Panc1 (cell line): ENCODE measurements around the gene ZSCAN22. TPM values are rescaled to one million over a fixed set of nuclear protein-coding genes. Genes with fewer than 3 reads are reported as not detected.
A peak's percentile ranks its signal among the peaks of the same experiment; 100 is the strongest.

Source experiments
- ATAC-seq: fragments of 200-7000 bp; cut with Tn5 transposase; 2 replicates; pipeline ENCODE4 v1.9.1; 2020; ENCODE audit warnings: mild to moderate bottlenecking, moderate library complexity
- BruUV-seq: library from RNA; stranded (reverse); fragments of 400-500 nt; replicated peaks from 2 replicates; lab custom pipeline; 2021; lab: Mats Ljungman, UMichigan
- CTCF ChIA-PET: fragments of 300-600 bp; sonication (Branson Sonifier 250); formaldehyde crosslinking; loops from one replicate; lab custom pipeline; 2022; ENCODE audit warnings: antibody characterized with exemption; lab: Charles Lee
- POLR2A ChIA-PET: fragments of 300-600 bp; sonication (Branson Sonifier 250); formaldehyde crosslinking; loops from one replicate; lab custom pipeline; 2022; ENCODE audit warnings: antibody characterized with exemption; lab: Charles Lee
- DNase-seq: peaks from one replicate; pipeline ENCODE4 v3.0.0-alpha.2; 2010; ENCODE audit warnings: low read depth, low spot score
- H3K27ac ChIP-seq: 2 replicates; pipeline ENCODE4 v1.5.1; 2011; ENCODE audit warnings: mild to moderate bottlenecking, low read length, inconsistent platforms
- H3K27me3 ChIP-seq: fragments of 200-500 bp; sonication (Bioruptor generic); 2 replicates; pipeline ENCODE4 v1.6.0; 2014; ENCODE audit warnings: low read length, inconsistent platforms; ENCODE audit not compliant: control insufficient read depth, insufficient read depth
- H3K36me3 ChIP-seq: fragments of 200-500 bp; sonication (Bioruptor generic); 2 replicates; pipeline ENCODE4 v1.5.1; 2014; ENCODE audit warnings: inconsistent platforms, mild to moderate bottlenecking, low read length, moderate library complexity; ENCODE audit not compliant: control insufficient read depth, insufficient read depth
- H3K4me1 ChIP-seq: 2 replicates; pipeline ENCODE4 v1.5.1; 2011; ENCODE audit warnings: inconsistent platforms, mild to moderate bottlenecking, low read length, moderate library complexity; ENCODE audit not compliant: control insufficient read depth, insufficient read depth
- H3K4me3 ChIP-seq, 2 experiments: 2 replicates each; pipeline ENCODE4 v1.5.1; 2011 to 2012; ENCODE audit warnings: low read depth in 2 of 2, low read length in 2 of 2, mild to moderate bottlenecking in 2 of 2, inconsistent platforms in 1 of 2, moderate library complexity in 1 of 2
- H3K9me3 ChIP-seq: fragments of 200-500 bp; sonication (Bioruptor generic); 2 replicates; pipeline ENCODE4 v1.5.1; 2014; ENCODE audit warnings: low read depth, mild to moderate bottlenecking, inconsistent platforms, low read length, moderate library complexity; ENCODE audit not compliant: control insufficient read depth, insufficient read depth
- POLR2AphosphoS5 ChIP-seq: IDR thresholded peaks from 2 replicates; pipeline ENCODE4 v1.6.1; 2012; ENCODE audit warnings: mild to moderate bottlenecking, low read depth, low read length, moderate library complexity
- REST ChIP-seq, 2 experiments: IDR thresholded peaks; 2 replicates each; pipeline ENCODE4 v1.6.1; 2011 to 2012; ENCODE audit warnings: low read depth in 2 of 2, control low read depth in 1 of 2, low read length in 1 of 2, mild to moderate bottlenecking in 1 of 2, moderate library complexity in 1 of 2; ENCODE audit not compliant: insufficient read depth in 1 of 2
- SIN3A ChIP-seq: IDR thresholded peaks from 2 replicates; pipeline ENCODE4 v1.6.1; 2012; ENCODE audit warnings: low read depth, mild to moderate bottlenecking, low read length, moderate library complexity, borderline replicate concordance; ENCODE audit not compliant: insufficient read depth
- TCF7L2 ChIP-seq: IDR thresholded peaks from 2 replicates; pipeline ENCODE4 v1.6.1; 2011; ENCODE audit warnings: mild to moderate bottlenecking, low read depth, low read length, inconsistent platforms
- in situ Hi-C: cut with HindIII; loops from 2 replicates; pipeline ENCODE4 v1.10.0; 2016; ENCODE audit warnings: low sequenced_read_pairs, low pct_unique_long_range_greater_than_20kb
- intact Hi-C: fragments of 100-400 bp; cut with micrococcal nuclease; formaldehyde crosslinking; loops from one replicate; pipeline ENCODE4 v1.10.0; 2022; ENCODE audit not compliant: unreplicated experiment
- total RNA-seq: library from RNA; stranded (reverse); gene quantifications from one replicate; pipeline ENCODE4 v1.2.1, GENCODE V29; 2021; ENCODE audit not compliant: unreplicated experiment
- TF ChIP-seq, protein P1 (sequence below): fragments of 450-650 bp; IDR thresholded peaks from 2 replicates; pipeline ENCODE4 v1.5.1; 2017; ENCODE audit warnings: mild to moderate bottlenecking

ZSCAN22 gene
- total RNA-seq, 1 experiment from 2014 or later: 6.6 TPM

DNA sequence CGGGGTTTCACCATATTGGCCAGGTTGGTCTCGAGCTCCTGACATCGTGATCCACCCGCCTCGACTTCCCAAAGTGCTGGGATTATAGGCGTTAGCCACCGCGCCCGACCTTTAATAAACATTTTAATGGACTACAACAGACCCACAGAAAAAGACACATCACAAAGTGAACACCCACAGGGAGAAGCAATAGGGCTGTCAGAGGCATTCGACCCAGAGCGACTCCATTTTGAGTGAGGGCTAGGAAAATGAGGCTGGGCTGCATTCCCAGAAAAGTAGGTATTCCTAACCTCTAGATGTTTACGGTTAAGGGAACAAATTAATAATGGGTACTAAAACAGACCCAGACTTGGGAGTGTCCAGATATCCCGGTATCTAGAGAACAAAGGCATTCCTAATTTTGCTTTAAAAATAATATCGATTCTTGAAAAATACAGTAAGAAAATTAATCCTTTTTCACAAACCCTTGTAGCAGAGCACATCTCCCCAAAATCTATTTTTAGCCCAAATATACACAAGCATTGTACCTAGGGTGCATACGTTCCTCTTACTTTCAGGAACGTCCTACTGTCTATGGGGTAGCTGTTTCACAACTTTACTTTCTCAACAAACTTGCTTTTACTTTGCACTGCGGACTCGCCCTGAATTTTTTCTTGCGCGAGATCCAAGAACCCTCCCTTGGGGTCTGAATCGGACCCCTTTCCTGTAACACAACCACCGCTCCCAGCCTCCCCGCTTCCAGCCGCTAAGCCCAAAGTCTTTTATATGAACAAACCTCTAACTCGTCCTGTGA is 48.9 kb upstream of the ZSCAN22 start:
- no peaks in the 10 kb centered on the region for H3K27me3 ChIP-seq
- H3K4me1 ChIP-seq: peaks cover 17% of the 10 kb centered on the region
- TSS peak; percentile 89 for BruUV-seq
- peaks cover 21% of the 10 kb centered on the region; the same call in 1 of the 2 replicates for H3K9me3 ChIP-seq
- TF ChIP-seq REST (IDR thresholded peaks at IDR 0.05; ENCODE audit: insufficient read depth in 1 of 2, low read depth in 2 of 2, low read length in 1 of 2) (no peak), SIN3A (no peak), POLR2AphosphoS5 (no peak), TCF7L2 (no peak)
- no peak for DNase-seq
- H3K27ac ChIP-seq: peak overlapping the region; percentile 98
- ChIA-PET POLR2A (interaction anchor here (0.6 kb wide), 1 partner anchor 33 kb away, joined by 11 read pairs; no protein-coding TSS in a partner anchor), CTCF (interaction anchor here (0.8 kb wide), 1 partner anchor 266 kb away, joined by 10 read pairs; no protein-coding TSS in a partner anchor)
- no peaks in the 10 kb centered on the region; the same call in 1 of the 2 replicates for H3K36me3 ChIP-seq
- in situ Hi-C loops (no loop called here), intact Hi-C loops (no loop called here)
- H3K4me3 ChIP-seq: peak overlapping the region; percentile 75 to 95
- no peak for ATAC-seq

GRCh38 chr19:58278541-58279041 is 48.2 kb upstream of the ZSCAN22 start, which contains the start of gene ZNF8:
Gene ZNF8 (plus strand): TSS chr19:58278955. CDS start chr19:58279082, 127 bp downstream.
- POLR2A ChIA-PET: interaction anchor here (0.6 kb wide), 4 partner anchors 8 to 887 kb away, joined by 3 to 11 read pairs (median 7); no protein-coding TSS in a partner anchor
- Histone ChIP-seq H3K36me3 (no peaks in the 10 kb centered on the region; the same call in 1 of the 2 replicates), H3K27ac (peak within 1 kb of the TSS; percentile 98), H3K4me3 (peak within 1 kb of the TSS; percentile 75 to 95), H3K4me1 (peaks cover 17% of the 10 kb centered on the region), H3K27me3 (no peaks in the 10 kb centered on the region), H3K9me3 (peaks cover 21% of the 10 kb centered on the region; the same call in 1 of the 2 replicates)
- ATAC-seq (peak; percentile 97), DNase-seq (peak; percentile 93)
- TF ChIP-seq POLR2AphosphoS5 (peak; percentile 94), SIN3A (no peak), REST (IDR thresholded peaks at IDR 0.05; ENCODE audit: insufficient read depth in 1 of 2, low read depth in 2 of 2, low read length in 1 of 2) (0 out of 4 replicates have a peak, but pooled peaks of 1 of the 2 experiments have one; percentile 50), TCF7L2 (peak; percentile 46; the same call in 1 of the 2 replicates)
- TF ChIP-seq, protein P1, sequence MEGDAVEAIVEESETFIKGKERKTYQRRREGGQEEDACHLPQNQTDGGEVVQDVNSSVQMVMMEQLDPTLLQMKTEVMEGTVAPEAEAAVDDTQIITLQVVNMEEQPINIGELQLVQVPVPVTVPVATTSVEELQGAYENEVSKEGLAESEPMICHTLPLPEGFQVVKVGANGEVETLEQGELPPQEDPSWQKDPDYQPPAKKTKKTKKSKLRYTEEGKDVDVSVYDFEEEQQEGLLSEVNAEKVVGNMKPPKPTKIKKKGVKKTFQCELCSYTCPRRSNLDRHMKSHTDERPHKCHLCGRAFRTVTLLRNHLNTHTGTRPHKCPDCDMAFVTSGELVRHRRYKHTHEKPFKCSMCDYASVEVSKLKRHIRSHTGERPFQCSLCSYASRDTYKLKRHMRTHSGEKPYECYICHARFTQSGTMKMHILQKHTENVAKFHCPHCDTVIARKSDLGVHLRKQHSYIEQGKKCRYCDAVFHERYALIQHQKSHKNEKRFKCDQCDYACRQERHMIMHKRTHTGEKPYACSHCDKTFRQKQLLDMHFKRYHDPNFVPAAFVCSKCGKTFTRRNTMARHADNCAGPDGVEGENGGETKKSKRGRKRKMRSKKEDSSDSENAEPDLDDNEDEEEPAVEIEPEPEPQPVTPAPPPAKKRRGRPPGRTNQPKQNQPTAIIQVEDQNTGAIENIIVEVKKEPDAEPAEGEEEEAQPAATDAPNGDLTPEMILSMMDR: no peak
- BruUV-seq: no TSS peak
- CTCF ChIA-PET: interaction anchor here (0.8 kb wide), 1 partner anchor 266 kb away, joined by 10 read pairs; no protein-coding TSS in a partner anchor
- intact Hi-C loops: no loop called here
- in situ Hi-C loops: no loop called here
